Measurements from ENCODE around the gene MYBPC1. TPM values are rescaled to one million over a fixed set of nuclear protein-coding genes. Genes with fewer than 3 reads are reported as not detected.

Gene MYBPC1
- polyA plus RNA-seq, 1 of the 3 experiments (the other 2 are of a cell fraction), result not detected

DNA sequence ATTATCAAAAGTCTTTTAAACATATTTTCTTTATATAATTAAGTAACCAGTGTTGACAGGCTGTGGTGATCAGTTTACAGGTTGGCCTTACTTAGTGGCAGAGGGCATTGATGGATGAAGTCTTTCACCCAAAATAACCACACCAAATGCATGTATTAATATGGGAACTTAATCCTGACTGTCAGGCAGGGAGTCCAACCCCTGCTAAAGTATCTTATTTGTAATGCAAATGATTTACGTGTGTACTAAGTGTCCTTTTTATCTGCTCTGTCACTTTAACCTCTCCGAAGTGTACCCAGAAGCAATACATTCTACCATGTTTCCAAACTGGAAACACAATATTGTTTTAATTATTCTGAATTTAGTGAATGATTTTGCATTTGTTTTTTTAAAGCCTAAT lies 1.4 kb downstream of the MYBPC1 start:
- peaks cover 6% of the 10 kb centered on the region; the same call in 1 of the 2 replicates for H3K27me3 ChIP-seq (ENCODE audit: insufficient read depth)
- H3K79me2 ChIP-seq (ENCODE audit: insufficient read depth), result no peaks in the 10 kb centered on the region
- no peak overlapping the region for H3K4me3 ChIP-seq (ENCODE audit: low read depth in 2 of 2, low read length in 1 of 2)
- H2AFZ ChIP-seq (ENCODE audit: low read depth), result no peak overlapping the region
- TF ChIP-seq JUND (IDR thresholded peaks at IDR 0.05) (no peak), GATA2 (CRISPR knock-in tag; IDR thresholded peaks at IDR 0.05) (no peak), USF1 (IDR thresholded peaks at IDR 0.05; ENCODE audit: borderline replicate concordance, low read depth) (no peak), TAF1 (IDR thresholded peaks at IDR 0.05; ENCODE audit: borderline replicate concordance, low read depth, low read length) (no peak), ELF1 (IDR thresholded peaks at IDR 0.05) (no peak), REST (IDR thresholded peaks at IDR 0.05; ENCODE audit: low read depth, low read length) (no peak), TCF12 (IDR thresholded peaks at IDR 0.05) (no peak), RXRA (IDR thresholded peaks at IDR 0.05; ENCODE audit: borderline replicate concordance, low read depth) (no peak), RFX5 (IDR thresholded peaks at IDR 0.05; ENCODE audit: low read length) (no peak), EP300 (IDR thresholded peaks at IDR 0.05; ENCODE audit: borderline replicate concordance in 1 of 2, low read depth in 1 of 2, low read length in 1 of 2) (no peak), RCOR1 (IDR thresholded peaks at IDR 0.05; ENCODE audit: low read length) (no peak), NRF1 (IDR thresholded peaks at IDR 0.05; ENCODE audit: low read depth, low read length) (no peak), FOSL2 (IDR thresholded peaks at IDR 0.05; ENCODE audit: borderline replicate concordance, low read depth) (no peak), SMC3 (IDR thresholded peaks at IDR 0.05; ENCODE audit: low read depth, low read length) (no peak), TEAD4 (IDR thresholded peaks at IDR 0.05; ENCODE audit: borderline replicate concordance, insufficient read depth) (no peak)
- TF ChIP-seq, protein P1, sequence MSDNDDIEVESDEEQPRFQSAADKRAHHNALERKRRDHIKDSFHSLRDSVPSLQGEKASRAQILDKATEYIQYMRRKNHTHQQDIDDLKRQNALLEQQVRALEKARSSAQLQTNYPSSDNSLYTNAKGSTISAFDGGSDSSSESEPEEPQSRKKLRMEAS (IDR thresholded peaks at IDR 0.05; ENCODE audit: low read depth), result no peak
- TF ChIP-seq, protein P2, sequence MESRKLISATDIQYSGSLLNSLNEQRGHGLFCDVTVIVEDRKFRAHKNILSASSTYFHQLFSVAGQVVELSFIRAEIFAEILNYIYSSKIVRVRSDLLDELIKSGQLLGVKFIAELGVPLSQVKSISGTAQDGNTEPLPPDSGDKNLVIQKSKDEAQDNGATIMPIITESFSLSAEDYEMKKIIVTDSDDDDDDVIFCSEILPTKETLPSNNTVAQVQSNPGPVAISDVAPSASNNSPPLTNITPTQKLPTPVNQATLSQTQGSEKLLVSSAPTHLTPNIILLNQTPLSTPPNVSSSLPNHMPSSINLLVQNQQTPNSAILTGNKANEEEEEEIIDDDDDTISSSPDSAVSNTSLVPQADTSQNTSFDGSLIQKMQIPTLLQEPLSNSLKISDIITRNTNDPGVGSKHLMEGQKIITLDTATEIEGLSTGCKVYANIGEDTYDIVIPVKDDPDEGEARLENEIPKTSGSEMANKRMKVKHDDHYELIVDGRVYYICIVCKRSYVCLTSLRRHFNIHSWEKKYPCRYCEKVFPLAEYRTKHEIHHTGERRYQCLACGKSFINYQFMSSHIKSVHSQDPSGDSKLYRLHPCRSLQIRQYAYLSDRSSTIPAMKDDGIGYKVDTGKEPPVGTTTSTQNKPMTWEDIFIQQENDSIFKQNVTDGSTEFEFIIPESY (IDR thresholded peaks at IDR 0.05; ENCODE audit: borderline replicate concordance, low read depth), result no peak
- CTCF ChIA-PET, result interaction anchor here (0.9 kb wide), 1 partner anchor 59 kb away, joined by 4 read pairs; no protein-coding TSS in a partner anchor
- no peaks in the 10 kb centered on the region for H3K9me3 ChIP-seq
- H3K4me1 ChIP-seq (ENCODE audit: control insufficient read depth in 1 of 2, insufficient read depth in 2 of 2, low read depth in 1 of 2, low read length in 1 of 2), result no peaks in the 10 kb centered on the region
- H3K36me3 ChIP-seq (replicated peaks in 1 of 2; ENCODE audit: control insufficient read depth in 1 of 2, insufficient read depth in 2 of 2, low read length in 1 of 2), result no peaks in the 10 kb centered on the region
- no peak overlapping the region for H3K9ac ChIP-seq
- no peaks in the 10 kb centered on the region for H4K20me1 ChIP-seq (ENCODE audit: insufficient read depth)
- no peak overlapping the region for H3K4me2 ChIP-seq
- no peaks in the 10 kb centered on the region for H3F3A ChIP-seq (replicated peaks; ENCODE audit: insufficient read depth)
- WGBS (ENCODE audit: low lambda C conversion rate), result 19% methylated on average over 2 of the region's 2 CpGs
- H3K27ac ChIP-seq (ENCODE audit: low read depth in 2 of 2, low read length in 1 of 2), result no peak overlapping the region
- no peaks in the 10 kb centered on the region for H3K9me2 ChIP-seq
- POLR2A ChIA-PET, result no interaction called here
- DNase-seq, result no peak

All from SK-N-SH (cell line).